RPMI8226 (cell line): ENCODE measurements around the gene ACE.
A peak's percentile ranks its signal among the peaks of the same experiment; 100 is the strongest.
"Not testable (repeated sequence)": the region's sequence is repeated elsewhere in the genome, so short reads cannot be mapped to it uniquely, and the experiment has no call there.

Experiments used
- DNase-seq: peaks from one replicate; pipeline ENCODE4 v3.0.0-alpha.2; 2015

Gene ACE

GRCh38 chr17:63445065-63445464 is 31.8 kb upstream of the ACE start:
- no peak for DNase-seq

- DNase-seq, result peak; percentile 63
Measured at GRCh38 chr17:63445571-63445953, 31.3 kb upstream of the ACE start.

GRCh38 chr17:63445954-63446752 is 30.7 kb upstream of the ACE start, which contains the start of gene CYB561:
Gene CYB561, minus strand, starts transcription at chr17:63446306. Its CDS starts 8,759 bp downstream, at chr17:63437547.
- peak; percentile 84 for DNase-seq

DNA sequence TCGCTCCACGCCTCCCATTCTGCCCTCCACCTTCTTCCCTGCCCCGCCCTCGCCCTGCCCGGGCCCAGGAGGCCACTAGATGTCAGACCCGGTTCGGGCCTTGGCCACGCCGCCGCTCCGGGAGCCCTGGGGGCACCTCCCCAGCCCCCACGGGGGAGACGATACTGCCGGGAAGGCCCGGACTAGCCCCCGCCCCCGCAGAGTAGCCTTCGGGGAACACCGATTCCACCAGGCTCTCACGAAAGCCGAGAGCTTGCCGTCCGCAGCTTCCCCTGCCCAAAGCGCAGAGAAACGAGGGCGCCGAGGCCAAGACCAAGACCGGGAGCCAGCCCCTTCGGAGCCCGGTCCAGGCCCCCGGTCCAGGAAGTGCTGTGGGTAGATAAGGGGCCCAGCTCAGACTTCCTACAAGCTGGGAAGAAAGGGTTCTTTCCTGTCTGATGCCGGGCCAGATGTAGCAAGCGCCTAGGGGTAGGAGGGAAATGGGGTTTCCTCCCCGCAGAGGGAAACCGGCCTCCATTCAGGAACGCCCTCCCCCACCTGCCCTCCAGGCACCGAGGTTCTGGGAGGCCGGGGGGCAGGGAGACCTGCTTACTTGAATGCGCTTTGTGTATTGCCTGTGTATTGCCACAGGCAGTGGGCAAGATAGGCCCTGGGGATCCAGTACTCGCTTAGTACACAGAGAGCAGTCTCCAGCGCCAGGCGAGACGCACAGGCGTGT is 29.9 kb upstream of the ACE start:
- peak; percentile 27 for DNase-seq

DNA sequence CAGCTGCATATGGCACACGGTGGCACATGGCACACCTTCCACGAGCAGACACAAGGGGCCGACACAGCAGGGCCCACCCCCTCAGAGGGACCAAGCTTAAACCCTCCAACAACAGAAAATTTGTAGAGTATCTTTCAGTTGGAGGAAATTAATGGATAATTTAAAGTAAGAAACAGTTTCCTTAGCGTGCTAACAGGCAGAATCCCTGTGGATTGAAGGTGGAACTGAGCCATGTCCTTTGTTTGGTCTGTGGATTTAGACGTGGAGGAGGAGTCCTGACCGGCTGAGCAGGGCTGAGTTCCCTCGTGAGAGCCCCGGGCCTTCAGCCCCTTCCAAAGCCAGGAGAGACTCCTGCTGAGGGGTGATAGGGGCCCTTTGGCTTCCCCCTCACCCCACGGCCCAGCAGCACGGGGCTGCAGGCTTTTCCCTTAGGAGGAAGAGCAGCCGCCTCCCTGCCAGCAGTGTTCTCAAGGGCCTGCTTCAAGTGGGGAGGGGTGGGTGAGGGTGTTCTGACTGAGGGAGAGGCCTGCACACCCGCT is 29.3 kb upstream of the ACE start:
- no peak for DNase-seq

- DNase-seq, result no peak
Measured at GRCh38 chr17:63448655-63449054, 28.2 kb upstream of the ACE start.

GRCh38 chr17:63450551-63450950 is 26.3 kb upstream of the ACE start:
- peak; percentile 26 for DNase-seq

DNA sequence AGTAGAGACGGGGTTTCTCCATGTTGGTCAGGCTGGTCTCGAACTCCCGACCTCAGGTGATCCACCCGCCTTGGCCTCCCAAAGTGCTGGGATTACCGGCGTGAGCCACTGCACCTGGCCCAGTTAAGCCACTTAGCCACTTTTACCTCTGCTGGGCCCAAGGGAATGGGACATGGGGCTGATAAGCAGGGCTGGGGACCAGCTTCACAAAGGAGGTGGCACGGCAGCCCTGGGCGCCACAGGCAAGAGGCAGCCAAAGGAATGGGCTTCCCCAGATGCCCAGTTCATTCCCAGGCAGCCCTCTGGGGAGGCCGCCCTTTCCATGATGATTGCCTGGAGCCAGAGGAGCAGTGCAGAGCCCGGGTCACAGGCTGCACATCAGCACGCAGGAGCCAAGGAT is 25.7 kb upstream of the ACE start:
- DNase-seq, result no peak

- no peak for DNase-seq
Measured at GRCh38 chr17:63452046-63452961, 24.6 kb upstream of the ACE start.

DNA sequence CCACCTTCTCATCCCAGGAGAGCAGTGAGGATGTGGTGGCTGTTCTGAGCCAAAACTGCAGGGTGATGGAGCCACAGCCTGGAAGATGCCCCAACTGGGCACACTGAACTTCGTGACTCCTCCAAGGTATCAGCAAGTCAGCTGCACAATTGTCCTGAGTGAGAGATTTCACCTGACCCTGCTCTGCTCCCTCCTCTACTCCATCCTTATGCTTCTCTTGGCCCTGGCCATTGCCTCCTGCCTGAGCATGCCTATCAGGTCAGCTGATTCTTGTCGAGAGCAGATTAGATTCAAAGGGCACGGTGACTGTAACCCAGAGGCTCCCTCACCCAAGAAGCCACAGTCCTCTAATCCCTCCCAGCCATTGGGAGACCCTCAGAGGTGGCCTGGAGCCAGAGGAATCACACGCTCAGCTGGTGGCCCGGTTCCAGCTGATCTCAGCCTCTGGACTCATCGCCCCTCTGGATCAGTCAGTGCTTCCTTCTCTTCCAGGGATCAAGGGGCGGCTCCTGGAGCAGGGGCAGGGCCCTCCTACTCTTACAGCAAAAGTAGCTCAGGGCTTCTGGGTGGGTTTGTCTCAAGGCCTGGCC is 23.8 kb upstream of the ACE start:
- no peak for DNase-seq

GRCh38 chr17:63454357-63454756 is 22.5 kb upstream of the ACE start:
- not testable (repeated sequence) for DNase-seq

- DNase-seq, result no peak
Measured at GRCh38 chr17:63454915-63455314, 21.9 kb upstream of the ACE start.

- DNase-seq, result no peak
Measured at GRCh38 chr17:63455417-63455816, 21.4 kb upstream of the ACE start.

DNA sequence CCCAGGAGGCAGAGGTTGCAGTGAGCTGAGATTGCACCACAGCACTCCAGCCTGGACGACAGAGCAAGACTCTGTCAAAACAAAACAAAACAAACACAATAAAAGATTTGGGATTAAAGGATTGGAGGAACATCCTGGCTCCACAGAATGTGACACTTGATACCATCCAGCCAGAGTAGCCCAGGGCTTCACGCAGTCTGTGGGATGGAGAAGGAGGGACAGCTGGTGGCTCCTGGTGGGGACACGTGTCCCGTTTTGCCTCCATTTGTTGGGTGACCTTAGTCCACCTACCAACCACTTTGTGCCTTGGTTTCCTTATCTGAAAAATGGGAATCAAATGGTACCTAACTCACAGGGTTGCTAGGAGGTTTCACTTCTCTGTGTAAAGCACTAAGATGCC is 18.4 kb upstream of the ACE start:
- DNase-seq, result no peak

DNA sequence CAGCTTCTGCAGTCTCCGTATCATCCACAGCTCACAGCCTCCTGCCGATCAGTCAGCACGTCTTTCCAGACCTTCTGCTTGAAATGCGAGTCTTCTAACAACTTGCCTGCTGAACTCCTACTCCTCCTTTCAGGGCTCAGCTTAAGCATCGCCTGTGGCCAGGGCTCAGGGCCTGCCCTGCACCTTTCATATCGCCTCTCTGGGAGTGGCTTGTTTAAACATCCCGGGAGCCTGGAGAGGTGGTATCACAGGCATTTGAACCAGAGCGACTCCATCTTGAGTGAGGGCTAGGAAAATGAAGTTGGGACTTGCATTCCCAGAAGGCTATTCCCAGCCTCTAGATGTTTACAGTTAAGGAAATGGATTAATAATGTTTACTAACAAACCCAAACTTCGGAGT is 16.8 kb upstream of the ACE start:
- no peak for DNase-seq

DNA sequence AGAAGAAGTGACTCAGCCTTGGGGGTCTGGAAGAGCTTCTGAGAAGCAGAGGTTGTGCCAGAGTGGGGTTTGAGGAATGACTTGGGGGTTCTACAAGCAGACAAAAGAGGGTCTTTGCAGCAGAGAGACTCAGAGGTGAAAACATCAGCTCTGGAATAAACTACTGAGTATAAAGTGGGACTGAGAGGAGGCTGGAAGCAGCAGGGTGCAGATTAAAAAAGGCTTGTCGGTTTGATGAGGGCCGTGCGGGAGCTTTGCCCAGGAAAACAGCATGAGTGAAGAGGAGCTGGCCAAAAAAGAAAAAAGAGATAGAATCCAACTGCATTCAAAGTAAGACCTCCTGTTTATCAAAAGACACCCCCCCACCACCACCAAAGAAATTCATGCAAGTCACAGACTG is 13.1 kb upstream of the ACE start:
- no peak for DNase-seq

- DNase-seq, result no peak
Measured at GRCh38 chr17:63464691-63465236, 12.1 kb upstream of the ACE start.

- not testable (repeated sequence) for DNase-seq
Measured at GRCh38 chr17:63468099-63468498, 8.8 kb upstream of the ACE start.

DNA sequence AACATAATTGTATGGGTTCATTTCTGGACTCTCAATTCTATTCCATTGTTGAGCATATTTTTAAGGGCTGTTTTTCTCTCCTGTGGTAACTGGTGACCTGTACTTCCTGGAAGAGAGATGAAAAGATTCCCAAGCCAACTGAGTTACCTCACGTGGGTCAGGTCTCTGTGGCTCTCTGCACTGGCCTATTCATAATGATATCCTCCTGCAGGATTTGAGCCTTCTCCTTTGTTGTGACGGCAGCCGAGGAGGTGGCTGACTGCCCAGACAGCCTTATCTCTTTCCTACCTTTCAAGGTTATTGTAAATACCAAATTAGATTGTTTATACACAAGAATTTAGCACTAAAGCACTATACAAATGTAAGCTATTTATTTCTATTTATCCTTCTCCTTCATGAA is 2.7 kb upstream of the ACE start:
- DNase-seq, result no peak

DNA sequence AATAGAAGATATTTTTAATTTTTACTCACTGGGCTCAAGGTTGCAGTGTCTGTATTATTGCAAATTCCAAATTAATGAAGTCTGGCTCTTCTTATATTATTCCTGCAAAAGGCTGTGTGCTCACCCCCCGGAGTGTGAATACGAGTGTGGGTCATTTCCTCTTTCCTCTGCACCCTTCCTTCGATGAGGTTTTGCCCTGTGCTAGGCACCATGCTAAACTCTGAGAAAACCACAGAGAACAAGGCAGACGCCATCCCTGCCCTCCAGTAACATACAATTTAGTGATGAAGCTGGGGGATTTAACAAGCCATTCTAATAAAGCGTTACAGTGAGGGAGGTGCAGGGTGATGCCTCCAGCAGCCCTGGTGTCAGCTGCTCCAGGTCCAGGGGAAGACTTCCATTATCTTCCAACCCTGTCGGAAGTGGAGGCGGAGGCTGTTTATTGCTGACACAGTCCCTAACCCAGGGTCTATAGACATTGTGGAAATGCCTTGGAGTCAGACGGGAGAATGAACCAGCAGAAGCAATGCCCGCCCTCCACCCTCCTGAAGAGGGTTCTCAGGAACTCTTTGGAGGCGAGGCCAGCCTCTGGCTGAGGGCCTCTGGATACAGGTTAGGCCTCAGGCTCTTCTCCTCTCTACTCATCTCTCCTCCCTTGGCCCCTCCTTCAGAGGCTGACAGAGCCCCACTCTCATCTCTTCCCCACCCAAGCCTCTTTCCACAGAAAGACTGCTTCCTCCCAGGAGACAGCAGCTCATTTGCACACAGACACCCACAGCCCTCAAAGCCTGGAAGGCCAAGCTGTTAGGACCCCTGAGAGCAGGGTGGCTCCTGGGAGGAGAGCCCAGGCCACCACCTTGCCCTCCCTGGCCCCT is 2.0 kb upstream of the ACE start:
- no peak for DNase-seq
